GM12801 (cell line): ENCODE measurements around the gene PLA2R1.

ENCODE experiments used
- CTCF ChIP-seq: IDR thresholded peaks from one replicate; pipeline ENCODE4 v1.5.1; 2011; ENCODE audit warnings: control low read depth; ENCODE audit not compliant: insufficient read length; ENCODE audit errors: extremely low read depth

The PLA2R1 gene

GRCh38 chr2:160022162-160022561 is 40.3 kb downstream of the PLA2R1 start:
- TF ChIP-seq CTCF: no peak

DNA sequence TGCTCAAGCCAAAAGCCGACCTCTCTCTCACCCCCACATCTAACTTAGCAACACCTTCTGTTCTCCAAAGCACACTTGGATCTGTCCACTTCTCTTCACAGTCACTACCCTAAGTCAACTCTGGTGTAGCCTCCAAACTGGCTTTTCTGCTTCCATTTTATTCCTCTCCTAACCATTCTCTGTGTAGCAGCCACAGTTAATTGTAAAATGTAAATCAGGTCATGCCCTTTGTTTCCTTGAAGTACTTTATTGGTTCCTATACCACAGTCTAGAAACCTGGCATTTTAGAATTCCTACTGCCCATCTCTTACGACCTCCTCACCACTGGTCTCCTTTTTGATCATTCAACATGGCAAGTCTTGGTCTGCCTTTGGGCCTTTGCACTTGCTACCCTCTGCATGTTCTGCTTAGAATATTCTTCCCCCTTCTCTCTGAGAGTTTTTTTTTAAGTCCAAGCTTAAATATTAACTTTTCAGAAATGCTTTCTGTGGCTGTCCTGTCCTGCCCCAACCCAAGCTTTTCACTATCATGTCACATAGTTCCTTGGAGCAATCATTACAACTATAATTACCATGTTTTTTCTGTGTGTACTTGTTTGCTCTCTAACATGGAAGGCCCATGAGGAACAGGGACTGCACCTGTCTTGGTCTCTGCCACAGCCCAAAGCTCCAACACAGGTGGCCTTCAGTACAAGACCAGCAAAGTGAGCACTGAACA is 42.9 kb downstream of the PLA2R1 start:
- TF ChIP-seq CTCF: no peak

- TF ChIP-seq CTCF: no peak
These were observed 46.7 kb downstream of the PLA2R1 start for GRCh38 chr2:160015746-160016145.

- no peak for TF ChIP-seq CTCF
These were observed 48.2 kb downstream of the PLA2R1 start for GRCh38 chr2:160014227-160014626.

- TF ChIP-seq CTCF: no peak
These were observed 51.9 kb downstream of the PLA2R1 start for GRCh38 chr2:160010361-160011145.

DNA sequence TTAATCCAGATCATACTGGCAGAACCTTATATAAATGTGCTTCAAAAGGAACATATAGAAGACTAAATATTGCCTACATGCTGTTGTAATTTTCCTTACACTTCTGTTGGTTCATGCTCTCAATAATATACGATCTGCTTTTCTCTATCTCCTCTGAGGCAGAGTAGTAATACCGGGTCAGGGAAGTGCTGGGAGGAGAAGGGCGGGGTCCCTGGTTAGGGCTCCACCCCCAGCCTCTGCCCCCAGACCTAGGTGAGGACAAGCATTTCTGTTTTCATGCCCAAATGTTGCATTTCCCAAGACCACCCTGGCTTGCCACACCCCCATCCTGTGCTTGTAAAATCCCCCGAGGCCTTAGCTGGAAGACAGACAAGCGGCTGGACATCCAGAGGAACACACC is 55.3 kb downstream of the PLA2R1 start:
- TF ChIP-seq CTCF: no peak

- TF ChIP-seq CTCF: no peak
These were observed 55.9 kb downstream of the PLA2R1 start for GRCh38 chr2:160006475-160006874.
